RWPE2 (cell line): Measurements from ENCODE around the gene RORB.

Source experiments
- ATAC-seq: fragments of 200-7000 bp; cut with Tn5 transposase; 3 replicates; pipeline ENCODE4 v1.9.1; 2021; ENCODE audit warnings: low read depth
- DNase-seq: peaks from one replicate; pipeline ENCODE4 v3.0.0-alpha.2; 2020; ENCODE audit warnings: low spot score
- H3K27ac ChIP-seq: fragments of 450-650 bp; 2 replicates; pipeline ENCODE4 v1.5.1; 2017; ENCODE audit warnings: mild to moderate bottlenecking; ENCODE audit not compliant: poor library complexity, severe bottlenecking
- H3K27me3 ChIP-seq: fragments of 250-450 bp; sonication (Bioruptor Pico); 2 replicates; pipeline ENCODE4 v1.5.1; 2021; ENCODE audit warnings: mild to moderate bottlenecking, moderate library complexity; ENCODE audit not compliant: insufficient read depth, poor library complexity, severe bottlenecking
- H3K36me3 ChIP-seq: fragments of 250-450 bp; sonication (Bioruptor Pico); 2 replicates; pipeline ENCODE4 v1.5.1; 2020; ENCODE audit warnings: low read depth, mild to moderate bottlenecking, moderate library complexity
- H3K4me1 ChIP-seq: fragments of 250-450 bp; sonication (Bioruptor Pico); 2 replicates; pipeline ENCODE4 v1.5.1; 2021; ENCODE audit warnings: mild to moderate bottlenecking, moderate library complexity; ENCODE audit not compliant: insufficient read depth, poor library complexity, severe bottlenecking
- H3K4me3 ChIP-seq: fragments of 250-450 bp; sonication (Bioruptor Pico); 2 replicates; pipeline ENCODE4 v1.5.1; 2021; ENCODE audit warnings: mild to moderate bottlenecking, moderate library complexity; ENCODE audit not compliant: severe bottlenecking
- H3K9me3 ChIP-seq: fragments of 250-450 bp; sonication (Bioruptor Pico); 2 replicates; pipeline ENCODE4 v1.5.1; 2021; ENCODE audit warnings: mild to moderate bottlenecking, moderate library complexity; ENCODE audit not compliant: severe bottlenecking
- TF ChIP-seq, protein P1 (sequence below): fragments of 450-650 bp; IDR thresholded peaks from one replicate; pipeline ENCODE4 v1.5.1; 2017; ENCODE audit warnings: mild to moderate bottlenecking, moderate library complexity; ENCODE audit not compliant: poor library complexity, severe bottlenecking

The RORB gene

GRCh38 chr9:74511333-74511732 lies 14.2 kb downstream of the RORB start:
- H3K4me1 ChIP-seq: no peaks in the 10 kb centered on the region
- H3K36me3 ChIP-seq: no peaks in the 10 kb centered on the region
- peaks cover 5% of the 10 kb centered on the region for H3K27me3 ChIP-seq
- ATAC-seq: no peak
- no peak for DNase-seq
- no peak overlapping the region for H3K4me3 ChIP-seq
- TF ChIP-seq, protein P1, sequence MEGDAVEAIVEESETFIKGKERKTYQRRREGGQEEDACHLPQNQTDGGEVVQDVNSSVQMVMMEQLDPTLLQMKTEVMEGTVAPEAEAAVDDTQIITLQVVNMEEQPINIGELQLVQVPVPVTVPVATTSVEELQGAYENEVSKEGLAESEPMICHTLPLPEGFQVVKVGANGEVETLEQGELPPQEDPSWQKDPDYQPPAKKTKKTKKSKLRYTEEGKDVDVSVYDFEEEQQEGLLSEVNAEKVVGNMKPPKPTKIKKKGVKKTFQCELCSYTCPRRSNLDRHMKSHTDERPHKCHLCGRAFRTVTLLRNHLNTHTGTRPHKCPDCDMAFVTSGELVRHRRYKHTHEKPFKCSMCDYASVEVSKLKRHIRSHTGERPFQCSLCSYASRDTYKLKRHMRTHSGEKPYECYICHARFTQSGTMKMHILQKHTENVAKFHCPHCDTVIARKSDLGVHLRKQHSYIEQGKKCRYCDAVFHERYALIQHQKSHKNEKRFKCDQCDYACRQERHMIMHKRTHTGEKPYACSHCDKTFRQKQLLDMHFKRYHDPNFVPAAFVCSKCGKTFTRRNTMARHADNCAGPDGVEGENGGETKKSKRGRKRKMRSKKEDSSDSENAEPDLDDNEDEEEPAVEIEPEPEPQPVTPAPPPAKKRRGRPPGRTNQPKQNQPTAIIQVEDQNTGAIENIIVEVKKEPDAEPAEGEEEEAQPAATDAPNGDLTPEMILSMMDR: no peak
- no peaks in the 10 kb centered on the region for H3K9me3 ChIP-seq
- no peak overlapping the region for H3K27ac ChIP-seq

- no peaks in the 10 kb centered on the region for H3K9me3 ChIP-seq
- TF ChIP-seq, protein P1: no peak
- peaks cover 5% of the 10 kb centered on the region for H3K27me3 ChIP-seq
- H3K4me1 ChIP-seq: no peaks in the 10 kb centered on the region
- H3K27ac ChIP-seq: no peak overlapping the region
- no peak overlapping the region for H3K4me3 ChIP-seq
- no peak for ATAC-seq
- no peaks in the 10 kb centered on the region for H3K36me3 ChIP-seq
- no peak for DNase-seq
Observed at GRCh38 chr9:74512416-74512815, 15.3 kb downstream of the RORB start.

- no peak overlapping the region for H3K4me3 ChIP-seq
- TF ChIP-seq, protein P1: no peak
- ATAC-seq (no peak), DNase-seq (no peak)
- no peaks in the 10 kb centered on the region for H3K9me3 ChIP-seq
- peaks cover 3% of the 10 kb centered on the region for H3K27me3 ChIP-seq
- no peaks in the 10 kb centered on the region for H3K4me1 ChIP-seq
- no peaks in the 10 kb centered on the region for H3K36me3 ChIP-seq
- no peak overlapping the region for H3K27ac ChIP-seq
Observed at GRCh38 chr9:74513221-74513620, 16.1 kb downstream of the RORB start.

DNA sequence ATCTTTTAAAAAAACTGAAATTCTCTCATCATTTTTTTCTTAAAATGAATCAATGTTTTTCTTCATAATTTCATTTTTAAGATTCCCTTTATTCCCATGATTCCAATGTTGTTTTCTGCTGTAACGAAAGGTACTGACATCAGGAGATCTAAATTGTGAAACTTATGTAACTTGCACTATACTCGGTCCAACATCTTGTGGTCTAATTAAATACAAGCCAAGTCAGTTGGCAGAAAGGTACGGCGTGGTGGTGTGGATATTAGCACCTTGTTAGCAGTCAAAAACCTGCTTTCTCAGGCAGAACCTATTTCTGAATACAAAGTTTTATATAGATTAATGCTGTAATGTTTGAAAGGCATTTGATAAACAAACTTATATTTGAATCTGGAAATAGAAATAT lies 20.1 kb downstream of the RORB start:
- Histone ChIP-seq H3K9me3 (no peaks in the 10 kb centered on the region), H3K4me3 (no peak overlapping the region), H3K27ac (no peak overlapping the region), H3K27me3 (no peaks in the 10 kb centered on the region), H3K36me3 (no peaks in the 10 kb centered on the region), H3K4me1 (no peaks in the 10 kb centered on the region)
- ATAC-seq (no peak), DNase-seq (no peak)
- TF ChIP-seq, protein P1: no peak

DNA sequence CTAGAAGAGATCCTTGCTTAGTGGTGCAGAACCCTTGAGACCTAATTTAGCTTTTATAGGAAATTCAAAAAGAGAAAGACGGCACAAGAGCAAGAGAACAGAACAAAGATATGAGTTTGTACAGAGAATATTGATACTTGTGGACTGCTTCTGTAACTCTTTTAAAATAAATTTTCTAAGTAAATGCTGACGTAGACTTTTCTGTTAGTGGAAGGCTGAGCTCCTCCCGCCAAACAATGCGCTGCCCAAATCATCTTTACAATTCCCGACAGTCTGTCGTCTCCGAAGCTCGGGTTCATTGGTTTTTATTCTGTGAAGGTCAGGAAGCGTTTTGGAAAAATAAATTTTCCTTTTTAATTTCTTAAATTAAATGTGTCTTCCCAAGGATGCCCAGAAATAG lies 22.3 kb downstream of the RORB start:
- Histone ChIP-seq H3K9me3 (no peaks in the 10 kb centered on the region), H3K4me1 (no peaks in the 10 kb centered on the region), H3K4me3 (no peak overlapping the region), H3K27ac (no peak overlapping the region), H3K27me3 (no peaks in the 10 kb centered on the region), H3K36me3 (no peaks in the 10 kb centered on the region)
- DNase-seq (no peak), ATAC-seq (no peak)
- TF ChIP-seq, protein P1: no peak
